IMR-90 (cell line): ENCODE measurements around the gene ASTN2. TPM values are rescaled to one million over a fixed set of nuclear protein-coding genes. Genes with fewer than 3 reads are reported as not detected.
"Not testable (repeated sequence)": the region's sequence is repeated elsewhere in the genome, so short reads cannot be mapped to it uniquely, and the experiment has no call there.

Experiments used
- ATAC-seq: fragments of 200-7000 bp; cut with Tn5 transposase; 2 replicates; pipeline ENCODE4 v1.9.1; 2020; ENCODE audit warnings: low read depth, mild to moderate bottlenecking, moderate library complexity
- BruUV-seq: library from RNA; stranded (reverse); fragments of 400-500 nt; replicated peaks from 2 replicates; lab custom pipeline; 2021; lab: Mats Ljungman, UMichigan
- CTCF ChIA-PET: fragments of 300-600 bp; formaldehyde crosslinking; extraction: SDS; loops from one replicate; lab custom pipeline; 2021; ENCODE audit warnings: antibody characterized with exemption; lab: Yijun Ruan, JAX
- POLR2A ChIA-PET: fragments of 300-600 bp; sonication (Branson Sonifier 250); formaldehyde crosslinking; loops from one replicate; lab custom pipeline; 2022; ENCODE audit warnings: antibody characterized with exemption; ENCODE audit not compliant: unreplicated experiment; lab: Charles Lee
- DNase-seq: peaks from one replicate; pipeline ENCODE4 v3.0.0; 2013
- H2AFZ ChIP-seq: replicated peaks from 2 replicates; pipeline ENCODE3; 2013; ENCODE audit warnings: low read length, mild to moderate bottlenecking; ENCODE audit not compliant: poor library complexity
- H2AK5ac ChIP-seq: 2 replicates; pipeline ENCODE4 v1.6.1; 2013; ENCODE audit warnings: low read depth, low read length, inconsistent platforms
- H2AK9ac ChIP-seq: replicated peaks from 2 replicates; pipeline ENCODE3; 2013; ENCODE audit warnings: mild to moderate bottlenecking, low read depth, low read length, moderate library complexity; ENCODE audit not compliant: poor library complexity
- H2BK120ac ChIP-seq: 2 replicates; pipeline ENCODE4 v1.6.1; 2013; ENCODE audit warnings: low read depth, low read length, inconsistent platforms
- H2BK15ac ChIP-seq: 3 replicates; pipeline ENCODE4 v1.6.1; 2013; ENCODE audit warnings: low read depth, low read length, inconsistent platforms
- H2BK20ac ChIP-seq: 2 replicates; pipeline ENCODE4 v1.6.1; 2013; ENCODE audit warnings: low read depth, mild to moderate bottlenecking, inconsistent platforms, low read length, moderate library complexity
- H2BK5ac ChIP-seq: 2 replicates; pipeline ENCODE4 v1.6.1; 2013; ENCODE audit warnings: mild to moderate bottlenecking, low read depth, low read length, inconsistent platforms; ENCODE audit not compliant: poor library complexity, severe bottlenecking
- H3K14ac ChIP-seq: replicated peaks from 2 replicates; pipeline ENCODE4 v1.6.1; 2013; ENCODE audit warnings: low read depth, low read length, inconsistent platforms
- H3K18ac ChIP-seq: 2 replicates; pipeline ENCODE4 v1.6.1; 2013; ENCODE audit warnings: low read depth, low read length, control low read depth
- H3K23ac ChIP-seq: 2 replicates; pipeline ENCODE4 v1.6.1; 2013; ENCODE audit warnings: low read depth, low read length, inconsistent platforms
- H3K27ac ChIP-seq: 2 replicates; pipeline ENCODE4 v1.5.1; 2013; ENCODE audit warnings: mild to moderate bottlenecking, control low read depth, low read length; ENCODE audit not compliant: insufficient read depth
- H3K27me3 ChIP-seq: 2 replicates; pipeline ENCODE4 v1.6.1; 2013; ENCODE audit warnings: low read length; ENCODE audit not compliant: control insufficient read depth, insufficient read depth
- H3K36me3 ChIP-seq: 2 replicates; pipeline ENCODE4 v1.6.1; 2013; ENCODE audit warnings: low read length, mixed read lengths; ENCODE audit not compliant: control insufficient read depth, insufficient read depth
- H3K4ac ChIP-seq: 2 replicates; pipeline ENCODE4 v1.6.1; 2013; ENCODE audit warnings: low read depth, low read length, inconsistent platforms
- H3K4me1 ChIP-seq: 2 replicates; pipeline ENCODE4 v1.6.1; 2013; ENCODE audit warnings: low read length, mixed read lengths; ENCODE audit not compliant: control insufficient read depth, insufficient read depth
- H3K4me2 ChIP-seq: 2 replicates; pipeline ENCODE4 v1.6.1; 2013; ENCODE audit warnings: low read depth, mild to moderate bottlenecking, control low read depth, low read length, moderate library complexity
- H3K4me3 ChIP-seq: 2 replicates; pipeline ENCODE4 v1.5.1; 2013; ENCODE audit warnings: low read depth, mild to moderate bottlenecking, control low read depth, low read length, moderate library complexity; ENCODE audit not compliant: insufficient read depth
- H3K56ac ChIP-seq: 2 replicates; pipeline ENCODE4 v1.6.1; 2013; ENCODE audit warnings: low read length, inconsistent platforms; ENCODE audit not compliant: insufficient read depth; ENCODE audit errors: extremely low read depth
- H3K79me1 ChIP-seq, 2 experiments: 2 replicates each; pipeline ENCODE4 v1.6.1; 2013; ENCODE audit warnings: low read length in 2 of 2, inconsistent platforms in 1 of 2, low read depth in 1 of 2
- H3K9ac ChIP-seq: 2 replicates; pipeline ENCODE4 v1.6.1; 2013; ENCODE audit warnings: low read depth, low read length, control low read depth
- H3K9me1 ChIP-seq: 2 replicates; pipeline ENCODE4 v1.6.1; 2013; ENCODE audit warnings: low read length, inconsistent platforms; ENCODE audit not compliant: insufficient read depth
- H3K9me3 ChIP-seq: 2 replicates; pipeline ENCODE4 v1.6.1; 2013; ENCODE audit warnings: low read length; ENCODE audit not compliant: control insufficient read depth, insufficient read depth
- H4K20me1 ChIP-seq: 2 replicates; pipeline ENCODE4 v1.6.1; 2013; ENCODE audit warnings: low read length, inconsistent platforms; ENCODE audit not compliant: insufficient read depth
- H4K5ac ChIP-seq: 2 replicates; pipeline ENCODE4 v1.6.1; 2013; ENCODE audit warnings: mild to moderate bottlenecking, low read depth, low read length, control low read depth
- H4K8ac ChIP-seq, 2 experiments: 2 replicates each; pipeline ENCODE4 v1.6.1; 2013; ENCODE audit warnings: low read depth in 2 of 2, low read length in 2 of 2, control low read depth in 1 of 2, inconsistent platforms in 1 of 2
- H4K91ac ChIP-seq: 2 replicates; pipeline ENCODE4 v1.6.1; 2013; ENCODE audit warnings: low read depth, low read length, inconsistent platforms; ENCODE audit not compliant: insufficient read depth
- ELK1 ChIP-seq: fragments of 150-350 bp; IDR thresholded peaks from 2 replicates; pipeline ENCODE4 v1.6.1; 2016; ENCODE audit warnings: low read depth, mild to moderate bottlenecking, low read length, moderate library complexity, borderline replicate concordance
- MXI1 ChIP-seq: IDR thresholded peaks from 2 replicates; pipeline ENCODE4 v1.6.1; 2012; ENCODE audit warnings: low read depth, mild to moderate bottlenecking, low read length, moderate library complexity, borderline replicate concordance
- POLR2A ChIP-seq: IDR thresholded peaks from 2 replicates; pipeline ENCODE4 v1.6.1; 2012; ENCODE audit warnings: mild to moderate bottlenecking, low read depth, low read length
- WGBS, 2 experiments: methylation state at CpG; one replicate each; pipeline versions ENCODE4 v1.1.5 to v1.1.7; 2013; ENCODE audit warnings: missing lambda C conversion rate in 2 of 2; ENCODE audit not compliant: insufficient read length in 1 of 2; ENCODE audit errors: extremely low coverage in 2 of 2; 5-methylcytosine and 5-hydroxymethylcytosine counted together
- dilution Hi-C: fragments of 300-500 bp; cut with HindIII; formaldehyde crosslinking; loops from one replicate; pipeline ENCODE4 v1.14.3; 2018; ENCODE audit warnings: low sequenced_read_pairs; ENCODE audit not compliant: unreplicated experiment
- in situ Hi-C: fragments of 300-500 bp; cut with MboI; formaldehyde crosslinking; loops from 3 replicates; pipeline ENCODE4 v1.14.3; 2019; ENCODE audit warnings: low sequenced_read_pairs, inconsistent platforms, mixed read lengths
- intact Hi-C: fragments of 100-400 bp; cut with micrococcal nuclease; formaldehyde crosslinking; loops from 2 replicates; pipeline ENCODE4 v1.10.0; 2022
- polyA plus RNA-seq, 3 experiments: library from polyadenylated mRNA; depleted of rRNA; stranded (reverse); fragments of >200 nt; gene quantifications; 2 replicates each; pipeline ENCODE4 v1.2.3, GENCODE V29; 2012; ENCODE audit warnings: low replicate concordance in 1 of 3
- total RNA-seq: library from RNA; depleted of rRNA; stranded (reverse); fragments of >200 nt; gene quantifications from 2 replicates; pipeline ENCODE4 v1.2.3, GENCODE V29; 2012

The ASTN2 gene
- total and polyA plus RNA-seq, 2 of the 4 experiments (the other 2 are of a cell fraction), result 3.8 to 6.8 TPM

GRCh38 chr9:116842658-116843057 is 572.2 kb downstream of the ASTN2 start:
- no peak overlapping the region for H2BK5ac ChIP-seq
- H3K23ac ChIP-seq, result no peak overlapping the region
- intact Hi-C loops, result no loop called here
- no peak overlapping the region for H3K4me3 ChIP-seq
- H4K20me1 ChIP-seq, result no peaks in the 10 kb centered on the region
- ATAC-seq (no peak), DNase-seq (no peak)
- H2AK5ac ChIP-seq, result no peak overlapping the region
- ChIA-PET CTCF (no interaction called here), POLR2A (no interaction called here)
- WGBS, 2 experiments, result 20% methylated on average over 1 of the region's 6 CpGs; no CpG with 5 or more reads in 1 of the 2 experiments
- TF ChIP-seq ELK1, result no peak
- no peak for TF ChIP-seq MXI1
- TF ChIP-seq POLR2A, result no peak
- dilution Hi-C loops, result no loop called here
- H3K18ac ChIP-seq, result no peak overlapping the region
- no peak overlapping the region for H4K91ac ChIP-seq
- no peaks in the 10 kb centered on the region for H3K36me3 ChIP-seq
- no peaks in the 10 kb centered on the region for H3K9me1 ChIP-seq
- H2BK120ac ChIP-seq, result no peak overlapping the region
- no peak overlapping the region for H3K4ac ChIP-seq
- in situ Hi-C loops, result no loop called here
- H4K8ac ChIP-seq, result no peak overlapping the region
- H3K4me1 ChIP-seq, result no peaks in the 10 kb centered on the region
- no peak overlapping the region for H3K4me2 ChIP-seq
- no peaks in the 10 kb centered on the region for H3K9me3 ChIP-seq
- no peak overlapping the region for H3K27ac ChIP-seq
- no peak overlapping the region for H3K14ac ChIP-seq
- H3K27me3 ChIP-seq, result no peaks in the 10 kb centered on the region
- no peak overlapping the region for H4K5ac ChIP-seq
- no TSS peak for BruUV-seq
- no peak overlapping the region for H2AFZ ChIP-seq
- no peak overlapping the region for H3K56ac ChIP-seq
- H2BK15ac ChIP-seq, result no peak overlapping the region
- H2AK9ac ChIP-seq, result no peak overlapping the region
- no peak overlapping the region for H3K9ac ChIP-seq
- H3K79me1 ChIP-seq, result no peaks in the 10 kb centered on the region
- H2BK20ac ChIP-seq, result no peak overlapping the region

- H3K23ac ChIP-seq, H3K4me1 ChIP-seq, ATAC-seq, H2AK9ac ChIP-seq, intact Hi-C loops, H3K4me3 ChIP-seq, H2AFZ ChIP-seq, H3K9ac ChIP-seq, H2BK5ac ChIP-seq, H4K8ac ChIP-seq, dilution Hi-C loops, CTCF ChIA-PET, H2BK20ac ChIP-seq, H4K20me1 ChIP-seq, H3K56ac ChIP-seq, H2AK5ac ChIP-seq, H4K5ac ChIP-seq, H3K18ac ChIP-seq, H2BK120ac ChIP-seq, H3K4me2 ChIP-seq, H3K79me1 ChIP-seq, POLR2A ChIA-PET, H3K27ac ChIP-seq, H3K4ac ChIP-seq, H3K9me3 ChIP-seq, H2BK15ac ChIP-seq, H4K91ac ChIP-seq, BruUV-seq, in situ Hi-C loops, H3K36me3 ChIP-seq, H3K27me3 ChIP-seq, H3K9me1 ChIP-seq, DNase-seq, H3K14ac ChIP-seq: not testable (repeated sequence)
- 100% methylated on average over 1 of the region's 7 CpGs; no CpG with 5 or more reads in 1 of the 2 experiments for WGBS, 2 experiments
Measured at GRCh38 chr9:116838468-116838867, 576.4 kb downstream of the ASTN2 start.
